GM13976 (cell line): Measurements from ENCODE around the gene AFDN.

ENCODE experiments used
- DNase-seq: peaks from one replicate; pipeline ENCODE4 v3.0.0; 2012; ENCODE audit warnings: low spot score
- in situ Hi-C: fragments of 300-500 bp; cut with MboI; formaldehyde crosslinking; loops from one replicate; pipeline ENCODE4 v1.12.0; 2022; ENCODE audit warnings: low sequenced_read_pairs, mixed read lengths, inconsistent platforms; ENCODE audit not compliant: unreplicated experiment
- TF ChIP-seq, protein P1 (sequence below): IDR thresholded peaks from 2 replicates; pipeline ENCODE4 v1.5.1; 2012; ENCODE audit warnings: borderline replicate concordance, mild to moderate bottlenecking; ENCODE audit not compliant: insufficient read depth; ENCODE audit errors: extremely low read depth, missing control alignments, control extremely low read depth

The AFDN gene

DNA sequence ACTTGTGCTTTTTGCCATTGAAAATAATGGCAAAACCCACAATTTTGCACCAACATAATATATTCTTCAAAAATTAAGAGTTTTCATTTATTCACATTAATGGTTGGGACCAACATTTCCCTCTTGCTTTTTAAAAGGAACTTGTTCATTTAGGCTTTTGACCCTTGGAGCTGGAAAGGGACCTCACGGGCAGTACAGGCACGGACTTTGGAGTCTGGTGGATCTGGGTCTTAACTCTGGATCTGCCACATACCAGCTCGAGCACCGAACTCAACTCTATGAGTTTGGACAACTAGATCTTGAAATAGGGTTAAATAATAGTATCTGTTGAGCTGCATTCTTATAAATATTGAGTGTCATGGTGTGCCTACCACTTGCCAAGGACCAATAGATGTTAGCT, 37.2 kb downstream of the AFDN start:
- DNase-seq: no peak
- TF ChIP-seq, protein P1, sequence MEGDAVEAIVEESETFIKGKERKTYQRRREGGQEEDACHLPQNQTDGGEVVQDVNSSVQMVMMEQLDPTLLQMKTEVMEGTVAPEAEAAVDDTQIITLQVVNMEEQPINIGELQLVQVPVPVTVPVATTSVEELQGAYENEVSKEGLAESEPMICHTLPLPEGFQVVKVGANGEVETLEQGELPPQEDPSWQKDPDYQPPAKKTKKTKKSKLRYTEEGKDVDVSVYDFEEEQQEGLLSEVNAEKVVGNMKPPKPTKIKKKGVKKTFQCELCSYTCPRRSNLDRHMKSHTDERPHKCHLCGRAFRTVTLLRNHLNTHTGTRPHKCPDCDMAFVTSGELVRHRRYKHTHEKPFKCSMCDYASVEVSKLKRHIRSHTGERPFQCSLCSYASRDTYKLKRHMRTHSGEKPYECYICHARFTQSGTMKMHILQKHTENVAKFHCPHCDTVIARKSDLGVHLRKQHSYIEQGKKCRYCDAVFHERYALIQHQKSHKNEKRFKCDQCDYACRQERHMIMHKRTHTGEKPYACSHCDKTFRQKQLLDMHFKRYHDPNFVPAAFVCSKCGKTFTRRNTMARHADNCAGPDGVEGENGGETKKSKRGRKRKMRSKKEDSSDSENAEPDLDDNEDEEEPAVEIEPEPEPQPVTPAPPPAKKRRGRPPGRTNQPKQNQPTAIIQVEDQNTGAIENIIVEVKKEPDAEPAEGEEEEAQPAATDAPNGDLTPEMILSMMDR: no peak
- in situ Hi-C loops: no loop called here

DNA sequence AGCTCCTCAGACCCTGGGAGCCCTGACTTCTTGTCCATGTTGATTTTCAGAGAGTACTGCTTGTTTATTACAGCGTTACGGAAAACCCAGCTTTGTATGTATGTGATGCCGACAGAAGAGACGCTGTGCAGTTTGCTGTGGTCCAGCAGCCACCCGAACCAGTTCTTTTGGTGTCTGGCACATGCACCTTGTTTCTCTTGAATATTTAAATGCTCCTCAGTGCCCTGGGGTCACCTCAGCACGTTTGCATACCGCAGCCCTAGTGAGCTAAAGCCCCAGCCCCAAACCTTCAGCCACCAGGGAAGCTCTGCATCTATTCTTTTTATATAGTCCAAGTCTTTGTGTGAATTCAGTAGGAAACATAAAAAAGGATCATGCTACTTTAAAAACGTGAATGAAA, 39.9 kb downstream of the AFDN start:
- in situ Hi-C loops: no loop called here

GRCh38 chr6:167870321-167870720, 43.6 kb downstream of the AFDN start:
- TF ChIP-seq, protein P1: no peak
- in situ Hi-C loops: no loop called here
- no peak for DNase-seq

More for the DNA sequence above, 39.9 kb downstream of the AFDN start:
- DNase-seq: no peak
- TF ChIP-seq, protein P1: no peak

DNA sequence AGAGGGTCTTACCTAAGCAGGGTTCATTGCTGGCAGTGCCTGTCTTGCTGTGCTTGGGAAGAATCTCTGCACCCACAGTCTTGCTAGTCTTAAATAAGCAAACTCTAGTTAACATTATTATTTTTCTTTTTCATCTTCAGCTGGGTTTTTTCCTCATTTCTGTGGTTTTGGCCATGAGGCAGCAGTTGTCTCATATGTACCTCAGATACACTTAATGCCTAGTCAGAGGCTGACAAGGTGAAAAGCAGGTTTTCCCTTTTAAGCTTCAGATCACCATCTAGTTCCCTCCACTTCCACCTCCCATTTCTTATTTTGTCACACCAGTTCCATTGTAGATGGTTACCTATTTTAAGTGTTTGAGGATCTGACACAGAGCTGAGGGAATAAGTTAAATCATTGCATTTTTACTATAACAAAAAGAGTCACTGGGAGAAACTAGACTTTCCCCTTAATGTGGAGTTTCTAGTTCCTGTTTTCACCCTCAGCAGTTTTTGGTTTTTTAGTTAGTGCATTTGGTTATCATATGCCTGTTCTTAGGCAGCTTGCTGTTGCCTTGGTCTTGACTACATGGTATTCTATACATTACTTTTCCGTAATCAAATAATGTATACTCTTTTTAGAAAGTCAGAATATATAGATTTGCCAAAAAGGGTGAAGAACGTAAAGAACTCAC, 46.0 kb downstream of the AFDN start:
- DNase-seq: no peak
- TF ChIP-seq, protein P1: no peak
- in situ Hi-C loops: no loop called here

DNA sequence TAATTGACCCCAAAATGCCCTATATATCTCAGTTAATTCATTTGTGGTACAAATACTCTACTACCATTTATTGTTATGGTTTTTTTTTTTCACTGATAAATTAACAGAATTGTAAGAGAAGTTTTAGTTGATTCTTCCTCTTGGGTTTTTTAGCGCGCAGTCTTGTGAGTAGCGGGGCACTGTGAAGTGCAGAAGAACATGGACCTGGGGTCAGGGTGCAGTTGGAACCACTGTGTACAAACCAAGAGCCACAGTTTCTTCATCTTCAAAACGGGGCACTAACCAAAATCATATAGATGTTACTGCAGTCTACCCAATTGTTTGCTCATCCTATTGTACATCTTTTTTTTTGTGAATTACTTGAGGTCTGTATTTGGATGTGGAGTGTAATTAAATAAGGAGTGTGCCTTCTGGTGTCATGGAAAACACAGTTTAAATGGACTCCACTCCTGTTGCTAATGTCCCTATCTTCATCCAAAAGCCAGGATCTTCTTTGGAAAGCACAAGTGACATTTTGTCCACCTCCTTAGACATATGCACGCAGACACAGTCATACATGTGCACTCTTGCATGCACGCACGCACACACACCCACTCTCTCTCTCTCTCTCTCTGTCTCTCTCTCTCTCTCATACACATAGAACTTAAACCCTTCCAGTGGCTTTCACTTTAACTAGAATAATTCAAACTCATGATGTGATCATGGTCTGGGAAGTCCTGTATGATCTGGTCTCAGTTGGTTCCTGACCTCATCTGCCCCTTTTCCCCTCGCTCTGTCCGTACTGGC, 51.5 kb downstream of the AFDN start:
- TF ChIP-seq, protein P1: no peak
- no peak for DNase-seq
- in situ Hi-C loops: no loop called here

DNA sequence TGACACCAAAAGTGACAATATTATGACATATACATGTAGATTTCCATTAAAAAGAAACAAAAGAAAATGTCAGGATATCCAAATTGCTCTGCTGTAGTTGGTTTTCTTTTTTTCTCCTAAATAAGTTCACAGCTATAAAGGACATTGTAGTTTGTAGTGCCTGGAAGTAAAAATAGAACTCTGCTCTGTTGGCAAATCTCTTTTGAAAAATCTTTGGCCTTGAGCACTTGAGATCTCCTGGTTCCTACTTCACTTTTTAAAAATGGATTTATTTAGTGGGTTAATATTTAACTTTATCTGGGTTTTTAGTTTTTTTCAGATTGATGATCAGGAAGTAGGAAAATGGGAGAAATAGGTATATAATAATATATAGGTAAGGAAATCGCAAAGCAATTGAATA, 52.9 kb downstream of the AFDN start:
- DNase-seq: no peak
- TF ChIP-seq, protein P1: no peak
- in situ Hi-C loops: no loop called here
